ENCODE data around the gene NXPH4. TPM values are rescaled to one million over a fixed set of nuclear protein-coding genes. Genes with fewer than 3 reads are reported as not detected.

Gene NXPH4
- total RNA-seq, 2 experiments from 2014 or later = 0.81 to 1.1 TPM

GRCh38 chr12:57176846-57177245, 39.7 kb upstream of the NXPH4 start:
- no peak overlapping the region for H3K27ac Mint-ChIP-seq
- no peaks in the 10 kb centered on the region for H3K4me1 Mint-ChIP-seq
- CTCF ChIA-PET = interaction anchor here (0.6 to 5.4 kb wide), 4 partner anchors 36 to 424 kb away, joined by 3 to 32 read pairs (median 3); no protein-coding TSS in a partner anchor

GRCh38 chr12:57177354-57177753, 39.2 kb upstream of the NXPH4 start:
- Mint-ChIP-seq H3K27ac (no peak overlapping the region), H3K4me3 (no peak overlapping the region), H3K4me1 (no peaks in the 10 kb centered on the region), H3K9me3 (no peaks in the 10 kb centered on the region), H3K27me3 (no peaks in the 10 kb centered on the region), H3K36me3 (ENCODE audit: low read depth) (no peaks in the 10 kb centered on the region)
- DNase-seq = no peak
- ChIA-PET POLR2A (no interaction called here), CTCF (no interaction called here)

More at GRCh38 chr12:57176846-57177245, 39.7 kb upstream of the NXPH4 start:
- Mint-ChIP-seq H3K36me3 (ENCODE audit: low read depth) (no peaks in the 10 kb centered on the region), H3K9me3 (no peaks in the 10 kb centered on the region), H3K4me3 (no peak overlapping the region), H3K27me3 (no peaks in the 10 kb centered on the region)
- POLR2A ChIA-PET = no interaction called here
- no peak for DNase-seq

- no peaks in the 10 kb centered on the region for H3K36me3 Mint-ChIP-seq (ENCODE audit: low read depth)
- CTCF ChIA-PET = no interaction called here
- DNase-seq = no peak
- no peaks in the 10 kb centered on the region for H3K27me3 Mint-ChIP-seq
- no peak overlapping the region for H3K27ac Mint-ChIP-seq
- no peaks in the 10 kb centered on the region for H3K9me3 Mint-ChIP-seq
- peaks cover 3% of the 10 kb centered on the region for H3K4me1 Mint-ChIP-seq
- POLR2A ChIA-PET = no interaction called here
- H3K4me3 Mint-ChIP-seq = no peak overlapping the region
Measured at GRCh38 chr12:57178213-57178612, 38.4 kb upstream of the NXPH4 start.

- POLR2A ChIA-PET = no interaction called here
- Mint-ChIP-seq H3K27me3 (no peaks in the 10 kb centered on the region), H3K27ac (no peak overlapping the region), H3K4me1 (peaks cover 3% of the 10 kb centered on the region), H3K36me3 (ENCODE audit: low read depth) (no peaks in the 10 kb centered on the region), H3K4me3 (no peak overlapping the region), H3K9me3 (no peaks in the 10 kb centered on the region)
- CTCF ChIA-PET = interaction anchor here (5.2 kb wide), 1 partner anchor 54 kb away, joined by 65 read pairs; the partner anchor contains the start of gene LRP1
- DNase-seq = no peak
Measured at GRCh38 chr12:57179331-57180086, 37.1 kb upstream of the NXPH4 start.

- ChIA-PET CTCF (interaction anchor here (0.5 to 5.2 kb wide), 3 partner anchors 8 to 960 kb away, joined by 4 to 65 read pairs (median 25); partner anchors contain the start of gene LRP1), POLR2A (no interaction called here)
- Mint-ChIP-seq H3K9me3 (no peaks in the 10 kb centered on the region), H3K27ac (no peak overlapping the region), H3K4me3 (no peak overlapping the region), H3K36me3 (ENCODE audit: low read depth) (no peaks in the 10 kb centered on the region), H3K4me1 (peaks cover 3% of the 10 kb centered on the region), H3K27me3 (no peaks in the 10 kb centered on the region)
- no peak for DNase-seq
Measured at GRCh38 chr12:57180321-57180989, 36.1 kb upstream of the NXPH4 start.

GRCh38 chr12:57181072-57181471, 35.5 kb upstream of the NXPH4 start:
- peaks cover 3% of the 10 kb centered on the region for H3K4me1 Mint-ChIP-seq
- POLR2A ChIA-PET = no interaction called here
- no peaks in the 10 kb centered on the region for H3K27me3 Mint-ChIP-seq
- H3K36me3 Mint-ChIP-seq (ENCODE audit: low read depth) = no peaks in the 10 kb centered on the region
- H3K9me3 Mint-ChIP-seq = no peaks in the 10 kb centered on the region
- CTCF ChIA-PET = interaction anchor here (0.5 to 5.2 kb wide), 5 partner anchors 8 to 961 kb away, joined by 4 to 65 read pairs (median 13); partner anchors contain the start of gene LRP1
- H3K4me3 Mint-ChIP-seq = no peak overlapping the region
- H3K27ac Mint-ChIP-seq = no peak overlapping the region
- no peak for DNase-seq

- POLR2A ChIA-PET = no interaction called here
- Mint-ChIP-seq H3K4me3 (no peak overlapping the region), H3K4me1 (peaks cover 3% of the 10 kb centered on the region), H3K9me3 (no peaks in the 10 kb centered on the region), H3K36me3 (ENCODE audit: low read depth) (no peaks in the 10 kb centered on the region), H3K27ac (no peak overlapping the region), H3K27me3 (no peaks in the 10 kb centered on the region)
- CTCF ChIA-PET = interaction anchor here (0.7 to 5.2 kb wide), 8 partner anchors 9 to 1380 kb away, joined by 4 to 65 read pairs (median 10); partner anchors contain the start of genes LRP1 and STAT6
- DNase-seq = no peak
Measured at GRCh38 chr12:57181561-57182155, 34.9 kb upstream of the NXPH4 start.

GRCh38 chr12:57182918-57183575, 33.5 kb upstream of the NXPH4 start:
- Mint-ChIP-seq H3K4me3 (no peak overlapping the region), H3K4me1 (peaks cover 3% of the 10 kb centered on the region), H3K27me3 (no peaks in the 10 kb centered on the region), H3K9me3 (no peaks in the 10 kb centered on the region), H3K27ac (no peak overlapping the region), H3K36me3 (ENCODE audit: low read depth) (no peaks in the 10 kb centered on the region)
- ChIA-PET CTCF (interaction anchor here (1.0 to 5.2 kb wide), 18 partner anchors 10 to 175 kb away, joined by 3 to 65 read pairs (median 4); partner anchors contain the start of genes LRP1, SHMT2 and STAT6), POLR2A (interaction anchor here (0.9 to 2.8 kb wide), 4 partner anchors 8 to 432 kb away, joined by 3 to 10 read pairs (median 6); partner anchors contain the start of gene STAT6)
- DNase-seq = peak; percentile 80

GRCh38 chr12:57183939-57184725, 32.5 kb upstream of the NXPH4 start:
- H3K27me3 Mint-ChIP-seq = no peaks in the 10 kb centered on the region
- POLR2A ChIA-PET = interaction anchor here (0.9 to 2.8 kb wide), 4 partner anchors 10 to 433 kb away, joined by 3 to 10 read pairs (median 6); partner anchors contain the start of gene STAT6
- H3K9me3 Mint-ChIP-seq = no peaks in the 10 kb centered on the region
- no peak for DNase-seq
- H3K4me3 Mint-ChIP-seq = no peak overlapping the region
- CTCF ChIA-PET = interaction anchor here (1.3 to 5.2 kb wide), 9 partner anchors 10 to 119 kb away, joined by 3 to 65 read pairs (median 6); partner anchors contain the start of genes LRP1 and STAT6
- no peaks in the 10 kb centered on the region for H3K36me3 Mint-ChIP-seq (ENCODE audit: low read depth)
- no peak overlapping the region for H3K27ac Mint-ChIP-seq
- peaks cover 3% of the 10 kb centered on the region for H3K4me1 Mint-ChIP-seq

GRCh38 chr12:57185403-57185802, 31.2 kb upstream of the NXPH4 start:
- Mint-ChIP-seq H3K27me3 (no peaks in the 10 kb centered on the region), H3K36me3 (ENCODE audit: low read depth) (no peaks in the 10 kb centered on the region), H3K9me3 (no peaks in the 10 kb centered on the region), H3K27ac (no peak overlapping the region), H3K4me3 (no peak overlapping the region), H3K4me1 (peaks cover 3% of the 10 kb centered on the region)
- ChIA-PET POLR2A (interaction anchor here (2.8 kb wide), 1 partner anchor 74 kb away, joined by 10 read pairs; the partner anchor contains the start of gene STAT6), CTCF (interaction anchor here (0.8 to 2.1 kb wide), 4 partner anchors 10 to 74 kb away, joined by 3 to 8 read pairs (median 4); partner anchors contain the start of gene STAT6)
- no peak for DNase-seq

GRCh38 chr12:57185906-57186508, 30.6 kb upstream of the NXPH4 start:
- Mint-ChIP-seq H3K27me3 (no peaks in the 10 kb centered on the region), H3K27ac (no peak overlapping the region), H3K36me3 (ENCODE audit: low read depth) (no peaks in the 10 kb centered on the region), H3K4me1 (peaks cover 3% of the 10 kb centered on the region), H3K9me3 (no peaks in the 10 kb centered on the region), H3K4me3 (no peak overlapping the region)
- ChIA-PET POLR2A (no interaction called here), CTCF (interaction anchor here (0.5 to 2.1 kb wide), 8 partner anchors 11 to 667 kb away, joined by 3 to 8 read pairs (median 4); partner anchors contain the start of gene STAT6)
- DNase-seq = no peak

All from activated CD4-positive, alpha-beta memory T cell treated with anti-CD3 and anti-CD28 coated beads, Interleukin-2, amount 10 ng/mL, durations not matched to agents 7 days and 5 days (primary cell).